Measurements from ENCODE around the gene TENM4.
A peak's percentile ranks its signal among the peaks of the same experiment; 100 is the strongest.

The TENM4 gene

DNA sequence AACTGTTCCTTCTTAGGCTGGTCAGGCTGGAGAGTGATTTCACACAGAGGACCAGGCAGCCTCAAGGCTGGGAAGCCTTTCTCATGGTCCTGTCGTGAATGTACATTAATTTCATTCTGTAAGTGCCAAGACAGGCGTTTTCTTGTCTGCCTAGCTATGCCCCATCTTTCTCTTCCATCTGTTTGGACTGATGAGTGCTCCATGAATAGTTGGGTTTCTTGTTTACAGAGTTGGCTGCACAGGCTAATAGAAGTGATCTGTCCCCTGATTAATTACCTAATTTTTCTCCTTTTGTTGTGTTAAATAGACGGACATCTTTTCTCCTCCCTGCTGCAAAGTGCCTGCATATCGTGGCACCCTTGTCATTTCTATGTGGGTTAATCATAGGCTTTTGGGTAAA lies 730.4 kb downstream of the TENM4 start:
- DNase-seq, result no peak

DNA sequence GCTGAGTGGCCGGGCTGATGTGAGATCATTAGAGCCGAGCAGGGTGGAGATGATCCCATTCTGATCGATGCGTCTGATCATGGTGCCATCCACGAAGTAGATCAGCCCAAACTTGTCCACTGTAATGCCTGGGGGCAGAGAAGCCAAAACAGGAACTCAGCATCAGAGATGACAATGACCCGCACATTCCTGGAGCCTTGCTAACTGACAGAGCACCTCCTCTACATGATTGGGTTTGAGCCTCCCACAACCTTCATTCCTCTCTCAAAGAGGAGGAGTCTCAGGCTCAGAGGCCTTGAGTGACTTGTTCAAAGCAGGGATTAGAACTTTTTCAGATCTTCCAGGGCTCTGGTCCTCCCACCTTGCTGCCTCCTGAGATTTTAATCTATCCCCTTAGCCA lies 732.4 kb downstream of the TENM4 start:
- no peak for DNase-seq

DNA sequence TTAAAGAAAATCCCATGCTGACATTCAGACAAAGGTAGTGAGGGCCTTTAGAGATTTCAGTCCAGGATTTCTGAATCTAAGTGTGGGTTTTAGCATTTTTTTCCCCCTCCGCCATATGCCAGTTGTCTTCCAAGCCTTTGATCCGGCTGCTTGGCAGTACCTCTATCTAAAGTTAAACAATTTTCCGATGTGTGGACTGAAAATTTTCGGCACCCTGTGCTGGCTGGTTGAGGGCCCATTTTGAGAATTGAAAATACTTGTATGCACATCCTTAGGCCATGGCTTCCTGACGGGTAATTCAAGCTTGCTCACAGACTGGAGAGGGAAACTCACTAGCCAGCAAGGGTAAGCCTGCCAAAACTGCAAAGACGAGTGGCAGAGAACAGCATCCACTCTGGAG lies 734.3 kb downstream of the TENM4 start:
- DNase-seq, result no peak

DNA sequence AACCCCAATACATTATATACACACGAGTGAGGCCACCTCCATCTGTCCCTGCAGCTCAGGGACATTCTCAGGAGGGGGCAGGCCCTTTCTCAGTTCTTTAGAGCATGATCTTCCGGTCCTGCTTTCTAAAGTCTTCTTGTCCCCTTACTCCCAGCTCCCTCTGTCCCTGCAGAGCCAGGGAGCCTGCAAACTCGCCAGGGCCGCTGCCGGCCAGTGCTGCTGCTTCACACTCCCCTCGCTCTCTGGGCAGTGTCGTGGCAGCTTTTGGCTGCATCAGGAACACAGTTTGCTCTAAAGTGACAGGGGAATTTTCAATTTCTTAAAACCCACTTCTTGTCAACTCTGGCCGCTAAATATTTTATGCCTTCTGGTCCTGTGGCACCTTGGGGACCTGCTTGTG lies 736.0 kb downstream of the TENM4 start:
- DNase-seq, result no peak

DNA sequence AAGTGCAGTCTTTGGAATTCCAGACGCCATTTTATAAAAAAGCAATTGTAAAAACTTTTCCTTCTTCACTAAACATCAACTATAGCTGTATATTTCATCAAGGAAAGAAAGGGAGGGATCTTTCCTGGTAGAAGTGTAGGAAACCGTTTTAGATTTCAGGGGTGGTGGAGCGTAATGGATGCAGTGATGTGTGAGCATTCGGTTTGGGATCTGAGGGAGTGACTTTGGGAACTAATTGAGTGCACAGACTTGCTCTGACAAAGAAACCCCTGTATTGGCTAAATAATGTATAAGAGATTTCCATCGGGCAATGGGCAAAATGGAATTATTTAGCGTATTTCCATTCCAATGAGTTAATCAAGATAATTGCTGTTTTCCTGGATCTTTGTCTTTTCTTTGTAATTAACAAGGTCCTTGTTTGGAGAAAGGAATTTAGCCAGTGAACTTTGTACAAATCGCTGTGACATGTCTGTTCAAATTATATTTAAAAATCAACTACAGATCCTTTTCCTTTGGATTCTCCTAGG lies 741.2 kb downstream of the TENM4 start:
- DNase-seq, result no peak

DNA sequence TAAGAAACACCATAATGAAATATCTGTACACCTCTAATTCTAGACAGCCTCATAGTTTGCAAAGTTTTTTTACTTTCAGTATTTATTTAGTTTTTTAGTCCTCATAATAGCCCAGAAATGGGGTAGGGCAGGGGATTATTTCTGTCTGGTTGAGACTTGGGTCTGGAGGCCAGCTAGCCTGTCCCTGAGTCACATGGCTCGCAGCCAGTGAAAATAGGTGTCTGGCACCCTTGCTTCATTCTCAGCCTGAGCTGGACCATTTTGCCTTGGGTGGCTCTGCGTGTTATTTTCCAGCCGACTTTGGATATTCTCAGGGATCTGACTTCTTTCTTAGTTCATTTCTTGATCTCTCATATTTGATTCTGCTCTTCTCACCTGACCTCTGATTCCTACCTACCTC lies 742.2 kb downstream of the TENM4 start:
- DNase-seq, result no peak

DNA sequence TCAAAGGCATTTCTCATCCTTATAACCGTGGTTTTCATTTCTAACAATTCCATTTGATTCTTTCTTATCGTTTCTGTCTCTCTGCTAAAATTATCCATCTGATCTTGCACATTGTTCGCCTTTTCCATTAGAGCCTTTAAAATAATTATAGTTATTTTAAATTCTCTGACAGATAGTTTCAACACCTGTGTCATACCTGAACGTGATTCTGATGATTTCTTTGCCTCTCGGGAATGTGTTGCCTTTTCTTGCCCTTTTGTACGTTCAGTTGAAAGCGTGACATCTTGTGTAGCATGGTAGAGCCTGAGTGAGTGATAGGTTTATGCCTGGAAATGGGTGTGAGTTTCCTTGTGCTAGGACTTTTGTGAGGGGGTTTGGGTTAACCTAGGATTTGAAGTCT lies 744.7 kb downstream of the TENM4 start:
- DNase-seq, result no peak

DNA sequence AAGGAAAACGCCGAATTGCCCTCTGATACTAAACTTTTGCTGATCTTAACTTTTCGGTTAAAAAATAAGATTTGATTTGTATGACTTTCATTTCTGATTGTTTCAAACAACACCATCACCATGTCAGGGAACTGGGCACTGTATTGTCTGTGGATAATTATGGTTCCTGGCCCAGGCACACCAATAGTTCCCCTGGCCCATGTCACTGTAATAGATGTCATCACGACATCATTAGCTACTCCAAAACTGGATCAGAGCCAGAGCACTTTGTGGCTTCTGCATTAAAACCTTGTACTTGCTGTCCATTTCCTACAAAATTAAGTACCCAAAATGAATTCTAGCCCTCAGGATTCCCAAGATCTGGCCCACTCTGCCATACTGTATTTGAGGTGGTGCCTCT lies 746.7 kb downstream of the TENM4 start:
- no peak for DNase-seq

DNA sequence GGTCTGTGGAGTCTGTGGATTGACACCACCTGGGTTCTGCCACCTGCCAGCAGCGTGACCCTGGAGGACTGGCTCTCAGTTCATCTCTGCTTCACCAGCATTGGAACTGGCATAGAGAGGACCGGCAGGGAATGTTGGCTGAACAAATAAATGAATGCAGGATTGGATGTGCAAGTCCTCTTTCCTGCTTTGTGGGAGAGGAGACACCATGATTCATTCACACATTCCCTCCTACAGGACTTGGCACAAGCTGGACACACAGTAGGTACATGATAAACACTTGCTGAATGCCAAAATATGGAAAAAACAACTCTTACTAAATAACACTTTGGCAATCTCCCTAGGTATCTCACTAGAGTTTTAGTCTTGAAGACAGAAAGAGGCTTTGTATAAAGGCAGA lies 749.6 kb downstream of the TENM4 start:
- DNase-seq, result no peak

DNA sequence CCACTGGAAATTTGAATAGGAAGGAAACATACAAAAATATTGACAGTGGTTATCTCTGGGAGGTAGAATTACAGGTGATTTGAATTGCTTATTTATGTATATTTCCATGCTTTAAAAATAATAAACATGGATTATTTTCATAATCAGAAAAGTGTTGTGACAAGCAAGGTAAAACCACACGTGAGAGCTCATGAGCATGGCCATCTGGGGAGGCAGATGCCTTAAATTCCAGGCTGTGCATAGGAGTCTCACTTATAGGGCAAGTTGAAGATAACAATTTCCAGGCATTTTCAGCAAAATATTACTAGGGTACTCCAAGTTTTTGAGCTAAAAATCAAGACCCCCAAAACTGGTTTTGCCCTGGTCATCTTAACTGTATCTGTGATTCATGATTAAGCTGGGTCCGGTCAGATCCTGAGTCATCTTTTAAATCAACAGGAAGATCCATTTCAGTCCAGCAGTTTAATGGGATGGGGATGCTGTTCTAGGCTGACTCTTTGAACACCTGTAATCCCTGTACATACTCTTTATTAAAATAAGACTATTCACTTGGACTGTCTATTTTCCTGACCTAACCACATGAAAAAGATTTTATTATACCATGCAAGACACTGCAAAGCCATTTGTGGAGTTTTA lies 750.4 kb downstream of the TENM4 start:
- no peak for DNase-seq

DNA sequence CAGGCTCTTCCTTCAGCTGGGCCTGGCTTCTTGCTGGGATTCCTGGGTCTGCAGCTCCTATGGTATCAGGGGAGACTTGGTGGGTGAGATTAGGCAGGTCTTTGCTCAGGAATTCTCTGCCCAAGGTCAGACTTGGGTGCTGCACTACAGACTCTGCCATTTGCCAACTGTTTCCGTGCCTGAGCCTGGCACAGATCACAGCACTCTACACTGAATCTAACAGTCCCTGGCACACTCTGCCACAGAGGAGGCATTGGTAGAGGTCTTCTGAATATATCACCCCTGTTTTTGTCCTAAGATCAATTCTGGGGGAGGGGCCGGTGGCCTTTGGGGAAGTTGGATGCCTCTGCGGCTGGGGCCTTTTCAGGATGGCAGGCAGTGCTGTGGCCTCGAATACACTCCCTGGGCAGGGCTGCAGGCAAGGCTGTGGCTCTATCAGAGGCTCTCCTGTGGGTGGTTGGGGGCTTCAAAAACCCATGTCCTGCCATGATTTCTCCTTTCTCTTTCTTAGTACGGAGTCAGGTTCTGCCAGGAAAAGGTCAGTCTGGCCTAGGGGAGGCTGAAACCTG lies 751.2 kb downstream of the TENM4 start:
- DNase-seq, result no peak

DNA sequence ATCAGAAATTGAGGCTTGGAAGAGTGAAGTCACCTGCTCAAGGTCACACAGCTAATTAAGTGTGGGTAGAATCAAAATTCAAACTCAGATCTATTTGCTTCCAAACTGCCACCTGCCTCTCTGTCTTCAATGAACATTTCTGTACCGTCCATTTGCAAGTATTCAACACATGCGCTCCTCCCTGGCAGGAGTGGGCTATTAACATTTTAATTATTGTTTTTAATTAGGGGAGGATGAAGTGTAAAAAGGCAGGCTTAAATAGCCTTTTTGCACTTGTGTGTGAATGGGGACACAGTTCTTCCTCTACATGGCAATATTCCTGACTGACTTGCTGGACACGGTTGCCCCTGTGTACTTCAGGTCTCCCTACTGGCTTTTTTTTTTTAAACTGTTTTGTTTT lies 751.7 kb downstream of the TENM4 start:
- DNase-seq, result no peak

DNA sequence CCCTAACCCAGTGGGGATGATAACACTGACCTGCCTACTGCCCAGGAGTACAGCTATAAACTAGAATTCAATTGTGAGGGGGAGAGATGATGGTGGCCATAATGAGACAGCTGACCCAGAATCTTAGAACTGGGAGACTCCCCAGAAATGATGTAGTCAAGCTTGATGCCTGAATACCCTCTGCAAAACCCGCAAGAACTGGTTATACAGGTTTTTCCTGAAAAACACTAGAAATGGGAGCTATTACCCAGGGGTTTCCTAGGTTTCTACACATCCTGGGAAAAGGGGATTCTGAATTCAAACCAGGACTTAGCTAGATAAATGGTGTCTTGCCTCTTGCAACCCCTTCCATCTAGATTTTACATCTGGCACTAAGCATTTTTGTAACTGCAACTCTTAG lies 752.4 kb downstream of the TENM4 start:
- DNase-seq, result no peak

DNA sequence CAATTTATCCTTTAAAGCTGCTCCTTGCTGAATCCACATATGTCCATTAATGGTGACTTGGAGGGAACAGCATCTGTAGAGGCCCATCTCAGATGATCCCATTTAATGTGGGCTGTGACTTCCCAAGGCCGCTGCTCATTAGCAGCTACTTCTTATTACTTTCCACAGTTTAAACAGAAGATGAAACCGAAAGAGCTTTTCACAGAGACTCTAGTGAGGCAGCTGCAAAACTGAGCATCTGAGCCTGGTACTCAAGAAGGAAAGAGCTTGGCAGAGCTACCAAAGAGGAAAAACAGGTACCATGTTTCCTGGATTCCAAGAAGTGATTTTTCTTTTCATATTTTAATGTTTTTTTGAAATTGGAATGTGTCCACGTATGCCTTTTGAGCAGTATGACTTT lies 755.7 kb downstream of the TENM4 start:
- no peak for DNase-seq

DNA sequence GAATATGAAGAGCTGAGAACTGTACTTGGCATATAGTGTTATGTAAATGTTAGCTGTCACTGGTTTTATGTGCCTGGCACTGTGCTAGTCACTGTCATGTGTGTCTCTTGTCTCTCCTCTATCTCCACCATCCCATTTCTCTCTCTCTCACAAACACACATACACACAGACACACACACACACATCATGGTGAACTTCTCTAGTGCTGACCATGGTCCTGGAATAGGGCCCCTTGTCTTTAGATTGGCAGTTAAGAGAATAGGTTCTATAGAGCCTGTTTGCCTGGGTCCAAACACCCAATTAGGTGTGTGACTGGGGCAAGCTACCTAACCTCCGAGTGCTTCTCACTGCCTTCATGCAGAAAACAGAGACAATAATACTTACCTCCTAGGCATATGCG lies 756.5 kb downstream of the TENM4 start:
- DNase-seq, result no peak

DNA sequence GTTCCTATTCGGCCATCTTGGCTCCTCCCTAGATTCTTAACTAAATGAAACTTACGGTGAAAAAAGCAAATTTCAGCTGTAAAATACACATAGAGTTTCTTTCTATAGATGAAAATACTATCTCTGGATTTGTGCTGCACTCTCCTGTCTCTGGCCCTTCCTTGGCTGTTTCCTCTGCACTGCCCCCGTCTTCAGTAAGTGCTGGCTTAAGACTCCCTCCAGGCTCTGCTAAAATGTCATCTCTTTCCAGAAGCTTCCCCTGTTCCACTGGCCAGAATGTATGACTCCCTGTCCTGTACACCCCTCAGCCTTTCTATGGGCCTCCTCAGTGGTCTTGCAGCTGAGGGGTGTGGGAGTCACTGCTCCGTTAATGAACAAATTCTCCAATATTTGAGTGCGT lies 757.1 kb downstream of the TENM4 start:
- DNase-seq, result no peak

DNA sequence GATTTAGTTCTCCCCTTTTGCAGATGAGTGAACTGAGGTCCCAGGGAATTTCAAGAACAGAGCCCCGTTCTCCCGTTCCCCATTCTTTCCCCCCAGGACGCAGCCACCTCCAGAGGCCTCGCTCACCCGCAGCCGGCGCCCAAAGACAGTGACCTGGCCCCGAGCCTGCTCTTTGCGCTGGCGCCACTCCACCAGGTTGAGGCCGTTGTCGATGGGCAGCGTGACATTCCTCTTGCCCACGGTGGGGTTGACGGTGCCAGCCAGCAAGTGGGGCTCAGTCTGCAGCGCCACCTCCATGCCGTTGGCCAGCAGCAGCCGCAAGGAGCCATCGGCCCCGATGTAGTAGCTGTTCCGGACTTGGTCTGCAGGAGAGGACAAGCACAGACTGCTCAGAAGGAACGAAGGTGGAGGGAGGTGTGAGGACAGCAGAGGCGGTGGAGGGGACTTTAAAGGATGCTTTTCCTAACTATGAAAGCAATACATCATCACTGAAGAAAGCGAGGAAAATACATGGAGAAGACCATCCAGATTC lies 764.7 kb downstream of the TENM4 start:
- DNase-seq, result no peak

DNA sequence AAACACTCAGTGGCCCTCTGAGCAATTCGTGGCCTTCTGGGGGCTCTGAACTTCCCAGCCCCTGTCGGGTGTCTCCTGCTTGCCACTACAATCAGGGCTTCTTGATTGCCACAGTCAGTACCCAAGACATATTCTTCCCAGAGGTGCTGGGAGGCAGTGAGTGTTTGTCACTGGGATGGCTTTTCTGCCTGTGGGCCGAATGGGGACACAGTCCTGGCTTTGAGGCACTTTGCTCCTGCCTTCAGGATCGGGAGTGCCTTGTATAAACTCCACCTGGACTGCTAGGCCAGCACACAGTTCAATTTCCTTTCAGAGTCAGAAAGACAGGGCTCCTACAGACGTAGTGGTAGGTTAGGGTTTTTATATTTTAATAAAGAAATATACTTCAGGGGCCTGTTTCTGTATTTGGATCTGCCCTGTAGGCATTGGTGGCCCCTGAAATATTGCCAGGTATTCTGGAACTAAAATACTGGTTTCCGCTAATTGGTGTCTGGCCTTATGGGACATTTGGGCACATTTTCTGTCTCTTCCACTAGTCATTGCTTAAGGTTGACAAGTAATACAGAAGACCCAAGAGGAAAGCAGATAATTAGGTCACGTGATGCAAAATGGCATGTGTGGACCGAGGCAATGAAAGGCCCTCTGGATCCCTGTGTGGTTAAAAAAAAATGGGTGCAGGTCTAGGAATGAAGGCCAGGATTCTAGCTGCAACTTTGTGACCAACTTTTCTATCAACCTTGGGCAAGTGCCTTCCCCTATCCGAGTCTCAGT lies 767.8 kb downstream of the TENM4 start:
- DNase-seq, result no peak

DNA sequence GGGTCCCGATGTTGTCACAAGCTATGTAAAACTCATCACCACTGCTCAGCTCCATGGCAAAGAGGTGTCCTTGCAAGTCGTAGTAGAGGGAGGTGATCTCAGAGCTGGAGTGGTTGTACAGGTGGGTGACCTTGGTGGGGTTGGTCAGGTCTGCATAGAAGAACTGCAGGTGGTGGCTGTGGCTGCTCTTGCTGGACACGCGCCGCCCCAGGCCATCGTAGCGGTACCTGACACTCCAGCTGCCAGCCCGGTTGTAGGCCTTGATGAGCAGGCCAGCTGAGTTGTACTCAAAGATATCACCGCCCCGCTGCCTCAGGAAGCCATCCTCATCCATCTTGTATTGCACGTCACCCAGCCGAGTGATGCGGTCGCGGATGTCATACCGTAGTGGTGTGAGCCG lies 771.6 kb downstream of the TENM4 start:
- DNase-seq, result no peak

DNA sequence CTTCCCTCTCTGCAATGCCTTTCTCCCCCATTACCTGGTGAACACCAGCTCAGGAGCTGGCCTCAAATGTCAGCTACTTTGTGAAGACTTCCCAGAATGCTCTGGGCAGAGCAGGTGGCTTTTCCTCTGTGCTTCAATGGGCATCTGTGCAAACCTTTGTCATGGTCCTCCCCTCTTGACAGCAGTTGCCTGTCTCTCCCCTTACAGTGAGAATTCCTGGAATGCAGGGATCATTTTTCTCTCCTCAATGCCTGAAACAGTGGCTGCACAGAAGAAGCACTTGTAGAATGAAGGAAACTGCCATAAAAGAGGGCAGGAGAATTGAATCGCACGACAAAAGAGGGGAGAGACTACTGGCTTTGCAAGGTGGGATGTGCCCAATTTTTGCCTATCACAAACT lies 773.4 kb downstream of the TENM4 start:
- peak in 1 of 2 experiments; percentile 13 for DNase-seq

DNA sequence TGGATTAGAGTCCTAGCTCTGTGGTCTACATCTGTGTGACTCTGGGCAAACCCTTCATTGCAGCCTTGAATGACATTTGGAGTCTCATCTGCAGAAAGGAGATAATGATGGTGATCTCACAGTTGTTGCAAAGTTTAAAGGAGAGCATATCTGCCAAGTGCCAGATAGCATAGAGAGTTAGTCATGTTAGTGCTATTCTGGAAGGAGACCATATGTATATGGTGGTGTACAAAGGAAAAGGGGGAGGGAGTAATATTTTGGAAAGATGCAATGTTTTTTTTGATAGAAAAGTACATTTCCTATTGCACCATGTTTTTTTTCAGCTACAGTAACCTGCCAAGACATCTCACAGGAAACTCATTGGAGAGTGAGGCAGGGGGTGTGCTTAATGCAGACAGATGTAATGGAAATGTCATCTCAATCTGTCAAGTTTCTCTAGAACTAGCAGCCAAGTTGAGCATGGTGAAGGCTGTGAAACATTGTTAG lies 774.1 kb downstream of the TENM4 start:
- no peak for DNase-seq

DNA sequence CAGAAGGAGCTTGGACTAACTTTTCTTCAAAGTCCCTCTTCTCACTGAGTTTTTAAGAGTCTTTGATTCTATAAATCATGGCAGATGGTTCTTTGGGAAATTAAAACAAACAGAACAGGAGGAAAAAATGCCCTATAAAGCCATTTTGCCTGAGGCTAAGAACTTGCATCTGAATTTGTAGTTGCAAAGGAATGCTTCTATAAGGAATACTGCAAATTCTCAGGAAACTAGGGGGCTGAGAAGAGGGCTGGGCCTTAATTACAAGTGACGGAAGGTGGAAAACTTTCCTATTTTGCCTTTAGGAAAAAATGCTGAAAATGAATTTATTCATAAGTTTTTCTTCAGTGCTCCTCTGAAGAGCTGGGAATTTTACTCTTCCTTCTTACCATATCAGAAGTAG lies 776.2 kb downstream of the TENM4 start:
- no peak for DNase-seq

DNA sequence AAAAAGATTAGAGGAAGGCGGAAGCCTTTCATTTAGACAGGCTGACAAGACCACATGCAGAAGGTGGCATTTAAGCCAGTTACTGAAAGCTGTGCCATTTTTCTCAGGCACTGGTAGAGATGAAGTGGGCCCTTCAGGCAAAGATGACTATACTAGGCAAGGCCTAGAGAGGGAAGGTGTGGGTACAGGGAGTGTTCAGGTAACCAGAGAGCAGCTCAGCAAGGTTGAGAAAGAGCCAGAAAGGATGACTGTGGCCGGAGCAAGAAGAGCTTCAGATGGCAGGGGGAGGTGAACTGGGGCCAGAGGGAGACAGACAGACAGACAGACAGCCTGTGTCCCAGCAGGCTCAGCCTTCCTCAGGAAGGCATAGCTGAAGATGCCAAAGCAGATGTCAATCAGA lies 778.0 kb downstream of the TENM4 start:
- no peak for DNase-seq

DNA sequence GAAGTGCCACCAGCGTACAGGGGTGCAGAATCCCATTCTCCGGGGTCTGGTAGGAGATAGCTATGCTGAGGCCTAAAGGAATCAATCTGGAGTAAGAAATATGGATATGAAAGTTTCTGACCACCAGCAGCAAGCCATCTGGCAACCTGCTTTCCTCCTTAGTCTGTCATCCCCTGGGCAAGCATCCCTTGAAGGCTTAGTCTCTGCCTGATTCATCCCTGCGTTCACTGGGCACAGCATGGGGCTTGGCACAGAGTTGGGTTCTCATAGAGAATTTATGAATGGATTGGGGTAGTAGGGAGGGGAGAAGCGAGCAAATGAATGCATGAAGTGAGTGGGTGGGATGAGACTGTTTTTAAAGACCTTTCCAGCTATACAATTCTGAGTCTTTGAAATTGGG lies 780.4 kb downstream of the TENM4 start:
- DNase-seq, result no peak
